H9 (cell line): ENCODE results near the gene PTPRH. TPM values are rescaled to one million over a fixed set of nuclear protein-coding genes. Genes with fewer than 3 reads are reported as not detected.
A peak's percentile ranks its signal among the peaks of the same experiment; 100 is the strongest.

ENCODE experiments used
- DNase-seq: peaks from one replicate; pipeline ENCODE4 v3.0.0-alpha.2; 2017
- H2AFZ ChIP-seq: one replicate; pipeline ENCODE4 v1.6.1; 2013; ENCODE audit warnings: mild to moderate bottlenecking, low read length, control low read depth, moderate library complexity
- H2AK5ac ChIP-seq: 2 replicates; pipeline ENCODE4 v1.6.1; 2013; ENCODE audit warnings: low read length, control low read depth, mixed read lengths; ENCODE audit not compliant: insufficient read length
- H2BK120ac ChIP-seq: one replicate; pipeline ENCODE4 v1.6.1; 2013; ENCODE audit warnings: low read depth, mild to moderate bottlenecking, low read length, control low read depth, inconsistent platforms; ENCODE audit not compliant: poor library complexity, severe bottlenecking
- H2BK12ac ChIP-seq: 2 replicates; pipeline ENCODE4 v1.6.1; 2013; ENCODE audit warnings: low read length, control low read depth, mixed read lengths, low read depth; ENCODE audit not compliant: insufficient read length
- H2BK15ac ChIP-seq: 2 replicates; pipeline ENCODE4 v1.6.1; 2013; ENCODE audit warnings: low read depth, low read length, control low read depth
- H2BK20ac ChIP-seq: one replicate; pipeline ENCODE4 v1.6.1; 2013; ENCODE audit warnings: low read depth, mild to moderate bottlenecking, low read length, control low read depth, inconsistent platforms; ENCODE audit not compliant: poor library complexity, severe bottlenecking
- H2BK5ac ChIP-seq: 2 replicates; pipeline ENCODE4 v1.6.1; 2013; ENCODE audit warnings: low read length, control low read depth, mixed read lengths; ENCODE audit not compliant: insufficient read length
- H3K14ac ChIP-seq: 2 replicates; pipeline ENCODE4 v1.6.1; 2013; ENCODE audit warnings: low read length, control low read depth; ENCODE audit not compliant: insufficient read depth
- H3K18ac ChIP-seq: 2 replicates; pipeline ENCODE4 v1.6.1; 2013; ENCODE audit warnings: low read depth, mild to moderate bottlenecking, mixed read lengths, low read length, control low read depth; ENCODE audit not compliant: insufficient read length
- H3K23ac ChIP-seq: 2 replicates; pipeline ENCODE4 v1.6.1; 2013; ENCODE audit warnings: low read length, control low read depth, mixed read lengths, low read depth; ENCODE audit not compliant: insufficient read length
- H3K23me2 ChIP-seq: 2 replicates; pipeline ENCODE4 v1.6.1; 2013; ENCODE audit warnings: low read depth, mild to moderate bottlenecking, mixed read lengths, low read length, control low read depth; ENCODE audit not compliant: insufficient read length, poor library complexity, severe bottlenecking
- H3K27ac ChIP-seq: 2 replicates; pipeline ENCODE4 v1.5.1; 2013; ENCODE audit warnings: low read length, control low read depth, mixed read lengths, low read depth; ENCODE audit not compliant: insufficient read length
- H3K27me3 ChIP-seq: 2 replicates; pipeline ENCODE4 v1.6.1; 2013; ENCODE audit warnings: low read length, control low read depth, inconsistent platforms; ENCODE audit not compliant: insufficient read depth
- H3K4ac ChIP-seq: 2 replicates; pipeline ENCODE4 v1.6.1; 2013; ENCODE audit warnings: low read depth, mild to moderate bottlenecking, control low read depth, inconsistent platforms, low read length, moderate library complexity
- H3K4me1 ChIP-seq: 2 replicates; pipeline ENCODE4 v1.6.1; 2013; ENCODE audit warnings: low read length, control low read depth, inconsistent platforms; ENCODE audit not compliant: insufficient read depth
- H3K4me2 ChIP-seq: 2 replicates; pipeline ENCODE4 v1.6.1; 2013; ENCODE audit warnings: low read length, control low read depth, mixed read lengths; ENCODE audit not compliant: insufficient read length, insufficient read depth
- H3K56ac ChIP-seq: 2 replicates; pipeline ENCODE4 v1.6.1; 2013; ENCODE audit warnings: low read depth, mild to moderate bottlenecking, mixed read lengths, low read length, control low read depth; ENCODE audit not compliant: insufficient read length
- H3K79me1 ChIP-seq: 2 replicates; pipeline ENCODE4 v1.6.1; 2013; ENCODE audit warnings: low read depth, mild to moderate bottlenecking, moderate library complexity, low read length, control low read depth, inconsistent platforms; ENCODE audit not compliant: insufficient read depth, poor library complexity, severe bottlenecking
- H3K79me2 ChIP-seq: 2 replicates; pipeline ENCODE4 v1.6.1; 2013; ENCODE audit warnings: low read length, control low read depth, inconsistent platforms; ENCODE audit not compliant: insufficient read depth
- H3K9ac ChIP-seq: 2 replicates; pipeline ENCODE4 v1.6.1; 2013; ENCODE audit warnings: low read length, control low read depth, mixed read lengths; ENCODE audit not compliant: insufficient read length; ENCODE audit errors: extremely low read depth
- H3K9me3 ChIP-seq: one replicate; pipeline ENCODE4 v1.6.1; 2013; ENCODE audit warnings: low read depth, low read length, inconsistent platforms; ENCODE audit not compliant: control insufficient read depth
- H3T11ph ChIP-seq: one replicate; pipeline ENCODE4 v1.6.1; 2013; ENCODE audit warnings: mild to moderate bottlenecking, low read length, control low read depth, inconsistent platforms
- H4K20me1 ChIP-seq: one replicate; pipeline ENCODE4 v1.6.1; 2013; ENCODE audit not compliant: control insufficient read depth, insufficient read length, insufficient read depth
- H4K5ac ChIP-seq: 2 replicates; pipeline ENCODE4 v1.6.1; 2013; ENCODE audit warnings: low read depth, mild to moderate bottlenecking, mixed read lengths, low read length, control low read depth; ENCODE audit not compliant: insufficient read length
- H4K8ac ChIP-seq: replicated peaks from 2 replicates; pipeline ENCODE4 v1.6.1; 2013; ENCODE audit warnings: low read length, control low read depth, mixed read lengths, low read depth; ENCODE audit not compliant: insufficient read length
- H4K91ac ChIP-seq: 2 replicates; pipeline ENCODE4 v1.6.1; 2013; ENCODE audit warnings: low read depth, mild to moderate bottlenecking, moderate library complexity, mixed read lengths, low read length, control low read depth; ENCODE audit not compliant: insufficient read length
- H3K27ac Mint-ChIP-seq, 3 experiments: 2 replicates in 2 of 3; 3 replicates in 1 of 3; pipeline ENCODE4 v1.8.0; 2020 to 2021; ENCODE audit warnings: mixed read lengths in 3 of 3, mild to moderate bottlenecking in 1 of 3, moderate library complexity in 1 of 3
- H3K27me3 Mint-ChIP-seq: 2 replicates; pipeline ENCODE4 v1.8.0; 2021; ENCODE audit warnings: low read depth, mild to moderate bottlenecking, moderate library complexity, mixed read lengths
- H3K36me3 Mint-ChIP-seq, 3 experiments: 2 replicates in 2 of 3; 3 replicates in 1 of 3; pipeline ENCODE4 v1.8.0; 2020 to 2021; ENCODE audit warnings: low read depth in 3 of 3, mixed read lengths in 3 of 3; ENCODE audit not compliant: insufficient read depth in 1 of 3
- H3K4me1 Mint-ChIP-seq, 2 experiments: 2 replicates each; pipeline ENCODE4 v1.8.0; 2020; ENCODE audit warnings: mixed read lengths in 2 of 2
- H3K4me3 Mint-ChIP-seq, 2 experiments: 2 replicates in 1 of 2; 3 replicates in 1 of 2; pipeline ENCODE4 v1.8.0; 2020 to 2021; ENCODE audit warnings: mild to moderate bottlenecking in 2 of 2, mixed read lengths in 2 of 2, moderate library complexity in 1 of 2
- H3K9me3 Mint-ChIP-seq, 2 experiments: 2 replicates in 1 of 2; 3 replicates in 1 of 2; pipeline ENCODE4 v1.8.0; 2020; ENCODE audit warnings: mild to moderate bottlenecking in 2 of 2, mixed read lengths in 2 of 2, moderate library complexity in 1 of 2
- CTCF ChIP-seq: fragments of 200-600 bp; sonication (generic); conservative IDR thresholded peaks from 3 replicates; pipeline ENCODE4 v1.8.0; 2021; ENCODE audit warnings: antibody characterized with exemption, mild to moderate bottlenecking
- WGBS: extraction: QIAGEN DNeasy Blood & Tissue Kit; methylation state at CpG from one replicate; pipeline ENCODE4 v1.1.7; 2013; ENCODE audit warnings: missing lambda C conversion rate, low lambda C conversion rate, mixed read lengths; ENCODE audit not compliant: insufficient read length; ENCODE audit errors: extremely low coverage; 5-methylcytosine and 5-hydroxymethylcytosine counted together
- total RNA-seq: library from RNA; stranded (reverse); gene quantifications from 2 replicates; pipeline ENCODE4 v1.2.1, GENCODE V29; 2021

The PTPRH gene
- total RNA-seq, 1 experiment from 2014 or later = 0.24 TPM

- no peaks in the 10 kb centered on the region for H3K9me3 ChIP-seq
- no peak overlapping the region for H4K8ac ChIP-seq
- H2BK5ac ChIP-seq = no peak overlapping the region
- H3K36me3 Mint-ChIP-seq = peaks cover 2 to 10% (median 5%) of the 10 kb centered on the region in 3 experiments; a peak in 6 of 7 replicates
- H4K5ac ChIP-seq = no peak overlapping the region
- peaks cover 9% of the 10 kb centered on the region for H3K23me2 ChIP-seq
- no peak overlapping the region for H2BK20ac ChIP-seq
- no peak overlapping the region for H2BK120ac ChIP-seq
- H3K4me1 ChIP-seq = peaks cover 12% of the 10 kb centered on the region; the same call in 1 of the 2 replicates
- H3K4me1 Mint-ChIP-seq = peaks cover 45 to 53% of the 10 kb centered on the region in 2 experiments
- H4K91ac ChIP-seq = no peak overlapping the region
- H3K4me2 ChIP-seq = peak overlapping the region; percentile 80
- no peaks in the 10 kb centered on the region for H3K9me3 Mint-ChIP-seq
- H3K79me2 ChIP-seq = peaks cover 46% of the 10 kb centered on the region; the same call in 1 of the 2 replicates
- H3K4ac ChIP-seq = no peak overlapping the region
- no peaks in the 10 kb centered on the region for H3K27me3 ChIP-seq
- H3K27ac ChIP-seq = no peak overlapping the region
- no peak overlapping the region for H2BK12ac ChIP-seq
- no peaks in the 10 kb centered on the region; the same call in 1 of the 2 replicates for H3K27me3 Mint-ChIP-seq
- H3K27ac Mint-ChIP-seq = no peak overlapping the region; a peak in 1 of 7 replicates
- no peak overlapping the region for H2AFZ ChIP-seq
- peak overlapping the region; percentile 97 to 99 for H3K4me3 Mint-ChIP-seq
- no CpG with 5 or more reads among the region's 22 CpGs for WGBS
- no peak overlapping the region for H3K23ac ChIP-seq
- no peak overlapping the region for H2AK5ac ChIP-seq
- H3K9ac ChIP-seq = peak overlapping the region; percentile 42
- no peak overlapping the region for H2BK15ac ChIP-seq
- H4K20me1 ChIP-seq = peaks cover 3% of the 10 kb centered on the region
- H3K79me1 ChIP-seq = peaks cover 18% of the 10 kb centered on the region
- no peak for TF ChIP-seq CTCF
- H3K56ac ChIP-seq = no peak overlapping the region
- H3T11ph ChIP-seq = no peak overlapping the region
- no peak overlapping the region for H3K18ac ChIP-seq
- DNase-seq = no peak
- no peak overlapping the region for H3K14ac ChIP-seq
These were observed 47.5 kb upstream of the PTPRH start for GRCh38 chr19:55256562-55257460.
